HepG2 (cell line): ENCODE measurements around the gene ALK. TPM values are rescaled to one million over a fixed set of nuclear protein-coding genes. Genes with fewer than 3 reads are reported as not detected.

Experiments used
- ATAC-seq: fragments of 200-7000 bp; cut with Tn5 transposase; 3 replicates; pipeline ENCODE4 v1.9.1; 2020; ENCODE audit warnings: mild to moderate bottlenecking, moderate library complexity
- BruUV-seq: library from RNA; stranded (reverse); fragments of 400-500 nt; replicated peaks from 2 replicates; lab custom pipeline; 2021; lab: Mats Ljungman, UMichigan
- CTCF ChIA-PET: fragments of 300-600 bp; formaldehyde crosslinking; extraction: SDS; loops from one replicate; lab custom pipeline; 2021; ENCODE audit warnings: low total read pairs, inconsistent platforms, low intra/inter-chr PET ratio; lab: Yijun Ruan, JAX
- POLR2A ChIA-PET: fragments of 350-600 bp; sonication (Branson Sonifier 250); formaldehyde crosslinking; loops from one replicate; lab custom pipeline; 2020; ENCODE audit warnings: antibody characterized with exemption, inconsistent platforms; lab: Yijun Ruan, JAX
- DNase-seq: peaks from one replicate; pipeline ENCODE4 v3.0.0-alpha.2; 2015; ENCODE audit warnings: low spot score
- FAIRE-seq: peaks from 3 replicates; lab custom pipeline; 2011; peaks lifted over from hg19 to GRCh38; lab: Jason Lieb, UNC
- H2AFZ ChIP-seq: one replicate; pipeline ENCODE4 v1.6.1; 2011; ENCODE audit warnings: low read length, inconsistent platforms
- H3K27ac ChIP-seq: fragments of 300-600 bp; 3 replicates; pipeline ENCODE4 v1.8.0; 2011; ENCODE audit warnings: mixed run types, mild to moderate bottlenecking, mixed read lengths, low read length, inconsistent platforms; ENCODE audit not compliant: insufficient read depth; ENCODE audit errors: extremely low read length
- H3K27me3 ChIP-seq, 2 experiments: fragments of 200-600 bp in 1 of 2; 2 replicates in 1 of 2; 3 replicates in 1 of 2; pipeline versions ENCODE4 v1.6.0 to v1.8.0; 2011; ENCODE audit warnings: low read length in 2 of 2, mild to moderate bottlenecking in 2 of 2, moderate library complexity in 2 of 2, inconsistent platforms in 1 of 2; ENCODE audit not compliant: insufficient read depth in 2 of 2, control insufficient read depth in 1 of 2
- H3K36me3 ChIP-seq, 2 experiments: fragments of 200-600 bp in 1 of 2; replicated peaks in 1 of 2; 2 replicates in 1 of 2; 3 replicates in 1 of 2; pipeline versions ENCODE4 v1.5.1 to v1.8.0; 2011; ENCODE audit warnings: low read length in 2 of 2, inconsistent platforms in 1 of 2; ENCODE audit not compliant: insufficient read depth in 2 of 2, control insufficient read depth in 1 of 2
- H3K4me1 ChIP-seq: 2 replicates; pipeline ENCODE4 v1.5.1; 2012; ENCODE audit warnings: low read length, inconsistent platforms; ENCODE audit not compliant: insufficient read depth
- H3K4me2 ChIP-seq: 2 replicates; pipeline ENCODE4 v1.6.0; 2011; ENCODE audit warnings: low read depth, low read length, inconsistent platforms
- H3K4me3 ChIP-seq, 3 experiments: fragments of 200-600 bp in 1 of 3; sonication (generic), shearing (Covaris generic) in 1 of 3; replicated peaks in 1 of 3; 2 replicates each; pipeline ENCODE4 v1.5.1; 2011 to 2016; ENCODE audit warnings: low read length in 3 of 3, inconsistent platforms in 2 of 3, low read depth in 2 of 3, mild to moderate bottlenecking in 2 of 3, control low read depth in 1 of 3, mixed read lengths in 1 of 3; ENCODE audit not compliant: insufficient read depth in 1 of 3
- H3K79me2 ChIP-seq: one replicate; pipeline ENCODE4 v1.6.1; 2011; ENCODE audit warnings: low read length, inconsistent platforms; ENCODE audit not compliant: insufficient read depth
- H3K9ac ChIP-seq: 2 replicates; pipeline ENCODE4 v1.6.0; 2011; ENCODE audit warnings: mild to moderate bottlenecking, low read depth, low read length, inconsistent platforms; ENCODE audit not compliant: insufficient read depth
- H3K9me3 ChIP-seq: 2 replicates; pipeline ENCODE4 v1.5.1; 2012; ENCODE audit warnings: mild to moderate bottlenecking, low read length
- H4K20me1 ChIP-seq: 2 replicates; pipeline ENCODE4 v1.6.0; 2011; ENCODE audit warnings: inconsistent platforms, mild to moderate bottlenecking, low read length, moderate library complexity; ENCODE audit not compliant: insufficient read depth
- ARNT2 ChIP-seq: sonication (generic); formaldehyde crosslinking; IDR thresholded peaks from 2 replicates; pipeline ENCODE4 v1.8.0; 2022; ENCODE audit warnings: mild to moderate bottlenecking, low read depth, missing genetic modification reagents, moderate library complexity
- KLF9 ChIP-seq: IDR thresholded peaks from 2 replicates; pipeline ENCODE4 v1.6.1; 2016; ENCODE audit warnings: low read depth
- NAIF1 ChIP-seq: sonication (generic); formaldehyde crosslinking; IDR thresholded peaks from 2 replicates; pipeline ENCODE4 v1.5.0; 2020; ENCODE audit warnings: mild to moderate bottlenecking, missing genetic modification reagents, borderline replicate concordance
- PAWR ChIP-seq: sonication (generic); formaldehyde crosslinking; IDR thresholded peaks from 2 replicates; pipeline ENCODE4 v1.4.0; 2020; ENCODE audit warnings: missing genetic modification reagents, mild to moderate bottlenecking, borderline replicate concordance
- ZFYVE20 ChIP-seq: sonication (generic); formaldehyde crosslinking; IDR thresholded peaks from 2 replicates; pipeline ENCODE4 v1.8.0; 2023; ENCODE audit warnings: low read depth, mild to moderate bottlenecking, moderate library complexity, missing genetic modification reagents, borderline replicate concordance
- ZNF24 ChIP-seq: fragments of 450-650 bp; IDR thresholded peaks from 2 replicates; pipeline ENCODE4 v1.6.1; 2017; ENCODE audit warnings: antibody characterized with exemption, mild to moderate bottlenecking
- ZNF552 ChIP-seq: sonication (generic); formaldehyde crosslinking; IDR thresholded peaks from 2 replicates; pipeline ENCODE4 v1.9.0; 2022; ENCODE audit warnings: missing genetic modification reagents, mild to moderate bottlenecking, borderline replicate concordance
- ZNF792 ChIP-seq: IDR thresholded peaks from 2 replicates; pipeline ENCODE4 v1.6.1; 2016
- WGBS: methylation state at CpG from one replicate; pipeline ENCODE4 v1.1.6; 2017; ENCODE audit warnings: low lambda C conversion rate; 5-methylcytosine and 5-hydroxymethylcytosine counted together
- in situ Hi-C: cut with HindIII; loops from 2 replicates; pipeline ENCODE4 v1.10.0; 2017; ENCODE audit warnings: low pct_unique_long_range_greater_than_20kb; ENCODE audit not compliant: extremely low pct_ligation_motif_present
- intact Hi-C: fragments of 100-400 bp; cut with micrococcal nuclease; formaldehyde crosslinking; loops from one replicate; pipeline ENCODE4 v1.10.0; 2022; ENCODE audit not compliant: unreplicated experiment
- polyA plus RNA-seq, 8 experiments: library from polyadenylated mRNA; depleted of rRNA in 3 of 8; stranded (reverse) in 7 of 8; unstranded in 1 of 8; fragments of >200 nt; fragmentation: Illumina TruSeq in 4 of 8; extraction: Trizol in 4 of 8; gene quantifications; 2 replicates each; pipeline versions ENCODE4 v1.2.1 to v1.2.3, GENCODE V29; 2011 to 2016; ENCODE audit warnings: low read depth in 4 of 8, missing spikeins in 1 of 8, mixed read lengths in 1 of 8; ENCODE audit not compliant: insufficient read depth in 1 of 8
- total RNA-seq, 5 experiments: library from RNA; depleted of rRNA; stranded (reverse); fragments of >200 nt; fragmentation: Illumina TruSeq; extraction: Trizol; gene quantifications; 2 replicates each; pipeline ENCODE4 v1.2.3, GENCODE V29; 2016; ENCODE audit warnings: low read depth in 1 of 5
- TF ChIP-seq, protein P1 (sequence below): sonication (generic); formaldehyde crosslinking; IDR thresholded peaks from 2 replicates; pipeline ENCODE4 v1.5.0; 2020; ENCODE audit warnings: mild to moderate bottlenecking, missing genetic modification reagents
- TF ChIP-seq, protein P2 (sequence below): sonication (generic); formaldehyde crosslinking; IDR thresholded peaks from 2 replicates; pipeline ENCODE4 v1.8.0; 2022; ENCODE audit warnings: mild to moderate bottlenecking, missing genetic modification reagents, borderline replicate concordance

The ALK gene
- total and polyA plus RNA-seq, 2 of the 13 experiments (the other 11 are each of a cell fraction or from before 2014, with no cell fraction given): not detected

DNA sequence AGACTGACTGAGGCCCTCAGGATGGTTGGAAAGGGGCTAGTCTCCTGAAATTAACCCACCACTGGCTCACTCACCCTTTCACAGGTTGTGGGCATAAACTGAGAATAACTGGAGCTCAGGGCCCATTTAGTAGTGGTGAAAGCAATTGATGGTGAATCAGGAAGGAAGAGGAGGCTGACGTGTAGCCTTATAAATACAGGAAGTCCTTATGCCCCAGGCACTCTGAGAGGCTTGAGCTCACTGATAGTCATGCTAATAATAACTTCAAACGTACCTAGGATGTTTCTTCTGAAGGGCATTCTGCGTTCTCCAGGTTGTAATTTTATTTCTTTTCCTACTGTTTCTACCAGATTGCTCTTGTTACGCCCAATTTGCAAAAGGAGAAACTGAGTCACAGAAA lies 477.8 kb downstream of the ALK start:
- Histone ChIP-seq H3K9ac (no peak overlapping the region), H3K27me3 (peaks cover 0 to 17% of the 10 kb centered on the region in 2 experiments; a peak in 2 of 5 replicates), H3K9me3 (no peaks in the 10 kb centered on the region), H3K79me2 (no peaks in the 10 kb centered on the region), H4K20me1 (no peaks in the 10 kb centered on the region), H2AFZ (no peak overlapping the region), H3K4me1 (no peaks in the 10 kb centered on the region), H3K27ac (no peak overlapping the region), H3K4me2 (no peak overlapping the region), H3K36me3 (no peaks in the 10 kb centered on the region), H3K4me3 (no peak overlapping the region)
- WGBS: 7% methylated on average over 4 of the region's 4 CpGs
- DNase-seq (no peak), FAIRE-seq (no peak), ATAC-seq (no peak)
- TF ChIP-seq NAIF1 (CRISPR knock-in tag) (no peak), KLF9 (CRISPR knock-in tag) (no peak), ARNT2 (CRISPR knock-in tag) (no peak), ZNF792 (no peak)
- TF ChIP-seq, protein P1, sequence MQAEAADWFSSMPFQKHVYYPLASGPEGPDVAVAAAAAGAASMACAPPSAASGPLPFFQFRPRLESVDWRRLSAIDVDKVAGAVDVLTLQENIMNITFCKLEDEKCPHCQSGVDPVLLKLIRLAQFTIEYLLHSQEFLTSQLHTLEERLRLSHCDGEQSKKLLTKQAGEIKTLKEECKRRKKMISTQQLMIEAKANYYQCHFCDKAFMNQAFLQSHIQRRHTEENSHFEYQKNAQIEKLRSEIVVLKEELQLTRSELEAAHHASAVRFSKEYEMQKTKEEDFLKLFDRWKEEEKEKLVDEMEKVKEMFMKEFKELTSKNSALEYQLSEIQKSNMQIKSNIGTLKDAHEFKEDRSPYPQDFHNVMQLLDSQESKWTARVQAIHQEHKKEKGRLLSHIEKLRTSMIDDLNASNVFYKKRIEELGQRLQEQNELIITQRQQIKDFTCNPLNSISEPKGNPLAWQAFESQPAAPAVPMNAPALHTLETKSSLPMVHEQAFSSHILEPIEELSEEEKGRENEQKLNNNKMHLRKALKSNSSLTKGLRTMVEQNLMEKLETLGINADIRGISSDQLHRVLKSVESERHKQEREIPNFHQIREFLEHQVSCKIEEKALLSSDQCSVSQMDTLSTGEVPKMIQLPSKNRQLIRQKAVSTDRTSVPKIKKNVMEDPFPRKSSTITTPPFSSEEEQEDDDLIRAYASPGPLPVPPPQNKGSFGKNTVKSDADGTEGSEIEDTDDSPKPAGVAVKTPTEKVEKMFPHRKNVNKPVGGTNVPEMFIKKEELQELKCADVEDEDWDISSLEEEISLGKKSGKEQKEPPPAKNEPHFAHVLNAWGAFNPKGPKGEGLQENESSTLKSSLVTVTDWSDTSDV (CRISPR knock-in tag): no peak
- ChIA-PET POLR2A (no interaction called here), CTCF (no interaction called here)
- intact Hi-C loops (no loop called here), in situ Hi-C loops (no loop called here)
- no TSS peak for BruUV-seq

DNA sequence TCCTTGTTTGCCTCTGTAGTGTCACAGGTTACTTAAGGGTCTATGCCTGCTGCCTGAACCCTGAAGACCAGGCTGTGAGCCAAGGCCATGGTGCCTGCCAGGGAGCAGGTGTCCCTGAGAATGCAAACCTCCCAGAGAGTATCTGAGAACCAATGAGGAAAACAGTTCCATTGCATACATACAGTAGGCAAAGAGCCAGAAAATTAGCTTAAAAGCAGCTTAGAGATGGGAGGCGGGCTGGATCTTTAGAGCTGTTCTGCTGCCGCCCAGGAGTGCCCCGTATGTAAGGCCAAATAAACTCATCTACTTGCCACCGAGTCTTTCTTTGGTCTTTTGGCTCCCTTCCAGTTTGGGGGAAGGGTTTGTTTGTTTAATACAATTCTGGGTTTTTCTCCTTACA lies 478.2 kb downstream of the ALK start:
- CTCF ChIA-PET: no interaction called here
- H3K36me3 ChIP-seq: no peaks in the 10 kb centered on the region
- H3K9me3 ChIP-seq: no peaks in the 10 kb centered on the region
- H4K20me1 ChIP-seq: no peaks in the 10 kb centered on the region
- in situ Hi-C loops (no loop called here), intact Hi-C loops (no loop called here)
- H3K27me3 ChIP-seq: peaks cover 0 to 14% of the 10 kb centered on the region in 2 experiments; a peak in 2 of 5 replicates
- POLR2A ChIA-PET: no interaction called here
- FAIRE-seq: no peak
- no peak overlapping the region for H3K4me3 ChIP-seq
- TF ChIP-seq ZNF24 (no peak), PAWR (no peak), ZNF552 (no peak), ZFYVE20 (CRISPR knock-in tag) (no peak)
- TF ChIP-seq, protein P2, sequence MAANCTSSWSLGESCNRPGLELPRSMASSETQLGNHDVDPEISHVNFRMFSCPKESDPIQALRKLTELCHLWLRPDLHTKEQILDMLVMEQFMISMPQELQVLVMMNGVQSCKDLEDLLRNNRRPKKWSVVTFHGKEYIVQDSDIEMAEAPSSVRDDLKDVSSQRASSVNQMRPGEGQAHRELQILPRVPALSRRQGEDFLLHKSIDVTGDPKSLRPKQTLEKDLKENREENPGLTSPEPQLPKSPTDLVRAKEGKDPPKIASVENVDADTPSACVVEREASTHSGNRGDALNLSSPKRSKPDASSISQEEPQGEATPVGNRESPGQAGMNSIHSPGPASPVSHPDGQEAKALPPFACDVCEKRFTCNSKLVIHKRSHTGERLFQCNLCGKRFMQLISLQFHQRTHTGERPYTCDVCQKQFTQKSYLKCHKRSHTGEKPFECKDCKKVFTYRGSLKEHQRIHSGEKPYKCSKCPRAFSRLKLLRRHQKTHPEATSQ (CRISPR knock-in tag): no peak
- no TSS peak for BruUV-seq
- no peak overlapping the region for H3K9ac ChIP-seq
- no peak overlapping the region for H3K4me2 ChIP-seq
- no peak overlapping the region for H3K27ac ChIP-seq
- no peaks in the 10 kb centered on the region for H3K4me1 ChIP-seq
- DNase-seq: no peak
- WGBS: 6% methylated on average over 4 of the region's 4 CpGs
- no peaks in the 10 kb centered on the region for H3K79me2 ChIP-seq
- ATAC-seq: no peak
- H2AFZ ChIP-seq: no peak overlapping the region
